ENCODE results near the gene NUPR2.

DNA sequence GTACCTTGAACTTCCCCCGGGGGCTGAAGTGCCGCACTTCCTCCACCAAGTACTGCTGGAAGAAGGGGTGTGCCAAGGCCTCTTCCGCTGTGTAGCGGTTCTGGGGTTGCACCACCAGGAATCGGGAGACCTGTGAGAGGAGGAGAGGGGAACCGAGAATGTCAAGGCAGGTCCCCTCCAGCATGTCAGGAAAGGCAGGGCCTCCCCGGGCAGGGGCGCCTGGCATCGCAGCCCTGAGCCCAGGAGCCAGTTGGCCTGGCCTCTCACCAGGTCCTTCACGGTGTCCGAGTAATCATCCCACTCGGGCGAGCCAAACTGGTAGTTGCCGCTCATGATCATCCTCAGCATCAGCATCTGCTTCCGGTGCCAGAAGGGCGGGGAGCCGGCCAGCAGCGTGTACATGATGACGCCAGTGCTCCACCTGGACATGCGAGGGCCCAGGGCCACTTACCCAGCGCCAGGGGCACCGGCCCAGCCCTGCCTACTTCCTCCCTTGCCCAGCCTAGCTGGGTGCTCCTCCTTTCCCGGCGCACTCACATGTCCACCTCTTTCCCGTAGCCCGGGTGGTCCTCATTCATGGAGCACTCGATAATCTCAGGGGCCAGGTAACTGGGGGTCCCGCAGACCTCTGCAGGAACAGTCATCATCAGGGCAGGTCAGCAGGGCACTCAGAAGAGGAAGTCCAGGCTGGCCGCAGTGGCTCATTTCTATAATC is 34.4 kb downstream of the NUPR2 start:
- TF ChIP-seq, protein P1, sequence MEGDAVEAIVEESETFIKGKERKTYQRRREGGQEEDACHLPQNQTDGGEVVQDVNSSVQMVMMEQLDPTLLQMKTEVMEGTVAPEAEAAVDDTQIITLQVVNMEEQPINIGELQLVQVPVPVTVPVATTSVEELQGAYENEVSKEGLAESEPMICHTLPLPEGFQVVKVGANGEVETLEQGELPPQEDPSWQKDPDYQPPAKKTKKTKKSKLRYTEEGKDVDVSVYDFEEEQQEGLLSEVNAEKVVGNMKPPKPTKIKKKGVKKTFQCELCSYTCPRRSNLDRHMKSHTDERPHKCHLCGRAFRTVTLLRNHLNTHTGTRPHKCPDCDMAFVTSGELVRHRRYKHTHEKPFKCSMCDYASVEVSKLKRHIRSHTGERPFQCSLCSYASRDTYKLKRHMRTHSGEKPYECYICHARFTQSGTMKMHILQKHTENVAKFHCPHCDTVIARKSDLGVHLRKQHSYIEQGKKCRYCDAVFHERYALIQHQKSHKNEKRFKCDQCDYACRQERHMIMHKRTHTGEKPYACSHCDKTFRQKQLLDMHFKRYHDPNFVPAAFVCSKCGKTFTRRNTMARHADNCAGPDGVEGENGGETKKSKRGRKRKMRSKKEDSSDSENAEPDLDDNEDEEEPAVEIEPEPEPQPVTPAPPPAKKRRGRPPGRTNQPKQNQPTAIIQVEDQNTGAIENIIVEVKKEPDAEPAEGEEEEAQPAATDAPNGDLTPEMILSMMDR (IDR thresholded peaks at IDR 0.05; ENCODE audit: low read depth, low read length), result no peak
- no peak for TF ChIP-seq EZH2phosphoT487 (IDR thresholded peaks at IDR 0.05; ENCODE audit: low read depth)

Measured in OCI-LY3 (cell line).